ENCODE measurements around the gene PPP4R1. TPM values are rescaled to one million over a fixed set of nuclear protein-coding genes. Genes with fewer than 3 reads are reported as not detected.

Gene PPP4R1
- polyA plus RNA-seq, 1 donor from 2014 or later, result 127 TPM

DNA sequence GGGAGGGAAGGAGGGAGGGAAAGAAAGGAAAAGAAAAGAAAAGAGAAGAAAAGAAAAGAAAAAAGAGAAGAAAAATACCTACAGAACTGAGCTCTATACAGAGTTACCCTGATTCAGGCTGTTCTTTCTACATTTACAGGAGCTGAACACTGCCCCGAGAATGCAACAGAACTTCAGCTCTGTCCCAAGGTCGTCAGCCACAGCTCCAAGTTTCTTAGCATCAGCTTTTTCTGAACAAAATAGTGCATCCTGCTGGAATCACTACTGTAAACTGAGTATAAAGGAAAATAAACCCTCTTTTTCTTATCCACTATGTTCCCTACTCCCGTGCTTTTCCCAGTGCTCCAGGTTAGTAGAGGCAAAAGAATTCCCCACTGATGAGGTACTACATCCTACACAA, 4.7 kb upstream of the PPP4R1 start:
- TF ChIP-seq CTCF (IDR thresholded peaks at IDR 0.05; ENCODE audit: poor library complexity, severe bottlenecking), result no peak
- TF ChIP-seq EZH2 (IDR thresholded peaks at IDR 0.05; ENCODE audit: borderline replicate concordance, insufficient read depth, low read length, poor library complexity, severe bottlenecking), result no peak
- TF ChIP-seq POLR2AphosphoS5 (IDR thresholded peaks at IDR 0.05), result no peak
- no peak for TF ChIP-seq RAD21 (conservative IDR thresholded peaks at IDR 0.05)
- TF ChIP-seq MXI1 (conservative IDR thresholded peaks at IDR 0.05; ENCODE audit: poor library complexity, severe bottlenecking), result no peak
- TF ChIP-seq TAF1 (IDR thresholded peaks at IDR 0.05; ENCODE audit: low read depth), result no peak
- TF ChIP-seq SMC3 (conservative IDR thresholded peaks at IDR 0.05; ENCODE audit: poor library complexity), result no peak
- TF ChIP-seq EP300 (conservative IDR thresholded peaks at IDR 0.05; ENCODE audit: poor library complexity, severe bottlenecking), result no peak
- TF ChIP-seq REST (IDR thresholded peaks at IDR 0.05; ENCODE audit: borderline replicate concordance), result no peak
- Histone ChIP-seq H3K9me3 (ENCODE audit: low read length) (no peaks in the 10 kb centered on the region), H3F3A (ENCODE audit: insufficient read depth, low read length, poor library complexity, severe bottlenecking) (peaks cover 2% of the 10 kb centered on the region), H3K79me2 (replicated peaks; ENCODE audit: insufficient read depth, low read length) (peaks cover 11% of the 10 kb centered on the region), H4K20me1 (ENCODE audit: insufficient read depth) (no peaks in the 10 kb centered on the region), H3K27me3 (ENCODE audit: insufficient read depth, low read depth, low read length) (no peaks in the 10 kb centered on the region), H3K36me3 (ENCODE audit: insufficient read depth, low read length) (no peaks in the 10 kb centered on the region), H3K4me2 (ENCODE audit: low read length) (no peak overlapping the region), H3K9ac (ENCODE audit: low read length) (no peak overlapping the region), H3K27ac (ENCODE audit: low read length) (no peak overlapping the region), H2AFZ (ENCODE audit: low read depth, low read length) (no peak overlapping the region), H3K4me3 (ENCODE audit: low read length) (no peak overlapping the region), H3K9me2 (ENCODE audit: insufficient read depth, low read length) (no peaks in the 10 kb centered on the region)

DNA sequence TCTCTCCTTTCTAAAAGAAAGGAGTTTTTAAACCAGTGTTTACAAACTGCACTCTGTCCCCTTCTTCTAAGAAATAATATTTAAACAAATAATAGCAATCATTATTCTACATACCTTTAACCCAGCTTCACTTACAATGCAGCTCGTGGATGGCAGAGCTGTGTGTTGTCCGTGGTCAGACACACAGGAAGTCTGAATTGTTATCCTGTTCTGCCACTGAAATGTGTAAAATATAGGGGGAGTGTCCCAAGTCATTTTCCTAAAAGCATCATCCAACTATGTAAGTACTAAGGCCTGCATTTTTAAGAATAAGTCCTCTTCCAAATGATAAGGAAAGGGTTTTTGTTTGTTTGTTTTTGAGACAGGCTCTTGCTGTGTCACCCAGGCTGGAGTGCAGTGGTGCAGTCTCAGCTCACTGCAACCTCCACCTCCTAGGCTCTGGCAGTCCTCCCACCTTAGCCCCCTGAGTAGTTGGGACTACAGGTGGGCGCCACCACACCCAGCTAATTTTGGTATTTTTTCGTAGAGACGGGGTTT, 2.7 kb upstream of the PPP4R1 start:
- TF ChIP-seq MXI1 (conservative IDR thresholded peaks at IDR 0.05; ENCODE audit: poor library complexity, severe bottlenecking), result no peak
- no peak for TF ChIP-seq SMC3 (conservative IDR thresholded peaks at IDR 0.05; ENCODE audit: poor library complexity)
- TF ChIP-seq POLR2AphosphoS5 (IDR thresholded peaks at IDR 0.05), result no peak
- TF ChIP-seq REST (IDR thresholded peaks at IDR 0.05; ENCODE audit: borderline replicate concordance), result no peak
- TF ChIP-seq TAF1 (IDR thresholded peaks at IDR 0.05; ENCODE audit: low read depth), result no peak
- no peak for TF ChIP-seq RAD21 (conservative IDR thresholded peaks at IDR 0.05)
- no peak for TF ChIP-seq EZH2 (IDR thresholded peaks at IDR 0.05; ENCODE audit: borderline replicate concordance, insufficient read depth, low read length, poor library complexity, severe bottlenecking)
- no peak for TF ChIP-seq CTCF (IDR thresholded peaks at IDR 0.05; ENCODE audit: poor library complexity, severe bottlenecking)
- no peak for TF ChIP-seq EP300 (conservative IDR thresholded peaks at IDR 0.05; ENCODE audit: poor library complexity, severe bottlenecking)

More for the DNA sequence above, 2.7 kb upstream of the PPP4R1 start:
- no peak overlapping the region for H2AFZ ChIP-seq (ENCODE audit: low read depth, low read length)
- no peak overlapping the region for H3K4me2 ChIP-seq (ENCODE audit: low read length)
- no peaks in the 10 kb centered on the region for H3K9me2 ChIP-seq (ENCODE audit: insufficient read depth, low read length)
- H3K27me3 ChIP-seq (ENCODE audit: insufficient read depth, low read depth, low read length), result no peaks in the 10 kb centered on the region
- peaks cover 28% of the 10 kb centered on the region for H3K79me2 ChIP-seq (replicated peaks; ENCODE audit: insufficient read depth, low read length)
- no peak overlapping the region for H3K4me3 ChIP-seq (ENCODE audit: low read length)
- H3F3A ChIP-seq (ENCODE audit: insufficient read depth, low read length, poor library complexity, severe bottlenecking), result peaks cover 6% of the 10 kb centered on the region
- H3K27ac ChIP-seq (ENCODE audit: low read length), result no peak overlapping the region
- H3K36me3 ChIP-seq (ENCODE audit: insufficient read depth, low read length), result no peaks in the 10 kb centered on the region
- H3K9ac ChIP-seq (ENCODE audit: low read length), result no peak overlapping the region
- no peaks in the 10 kb centered on the region for H3K9me3 ChIP-seq (ENCODE audit: low read length)
- H4K20me1 ChIP-seq (ENCODE audit: insufficient read depth), result no peaks in the 10 kb centered on the region

Data from neural cell (in vitro differentiated cells).